ENCODE data around the gene CORT.
"Not testable (repeated sequence)": the region's sequence is repeated elsewhere in the genome, so short reads cannot be mapped to it uniquely, and the experiment has no call there.

Gene CORT

DNA sequence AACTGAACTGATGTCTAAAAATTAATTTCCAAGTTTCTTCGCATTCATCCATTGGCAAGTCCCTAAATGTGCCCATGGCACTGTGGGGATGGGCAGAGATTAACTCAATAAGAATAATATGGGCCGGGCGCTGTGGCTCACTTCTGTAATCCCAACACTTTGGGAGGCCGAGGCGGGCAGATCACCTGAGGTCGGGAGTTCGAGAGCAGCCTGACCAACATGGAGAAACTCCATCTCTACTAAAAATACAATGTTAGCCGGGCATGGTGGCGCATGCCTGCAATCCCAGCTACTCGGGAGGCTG lies 24.4 kb downstream of the CORT start:
- DNase-seq (ENCODE audit: low read depth in 1 of 2, low spot score in 1 of 2) = not testable (repeated sequence)

DNA sequence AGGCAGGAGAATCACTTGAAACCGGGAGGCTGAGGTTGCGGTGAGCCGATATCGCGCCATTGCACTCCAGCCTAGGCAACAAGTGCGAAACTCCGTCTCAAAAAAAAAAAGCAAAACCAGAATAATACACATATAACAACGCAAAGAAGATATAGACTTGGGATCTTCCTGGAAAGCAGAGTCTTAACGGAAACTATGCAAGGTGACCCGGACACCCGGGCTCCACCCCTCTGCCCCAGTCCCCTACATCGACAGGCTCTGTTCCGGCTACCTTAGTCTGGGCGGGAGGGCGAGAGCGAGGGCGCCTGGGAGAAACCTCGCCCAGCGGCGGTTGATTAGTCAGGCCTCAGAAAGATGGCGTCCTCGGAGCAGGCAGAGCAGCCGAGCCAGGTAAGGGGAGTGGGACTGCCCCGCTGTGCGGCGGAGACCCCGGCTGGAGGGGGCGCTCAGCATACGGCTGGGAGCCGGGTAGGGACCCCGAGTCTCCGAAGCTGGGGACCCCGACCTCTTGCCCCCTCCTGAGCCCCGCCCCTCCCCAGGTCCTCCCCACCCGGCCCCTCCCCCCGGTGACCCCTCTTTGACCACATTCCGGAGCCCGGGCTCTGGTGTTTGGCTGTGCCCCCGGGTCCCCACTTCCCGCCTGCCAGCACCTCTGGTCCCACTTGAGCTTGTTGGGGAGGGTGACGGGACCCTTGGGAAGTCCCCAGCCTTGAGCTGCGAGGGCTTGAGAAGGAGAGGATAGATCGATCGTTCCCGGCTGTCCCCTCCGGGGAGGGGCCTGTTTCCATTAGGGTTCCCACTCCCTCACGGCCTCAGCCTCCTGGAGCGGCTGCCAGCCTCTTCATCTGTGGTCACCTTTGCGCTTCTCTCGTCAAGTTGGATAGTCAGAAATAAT lies 25.0 kb downstream of the CORT start, which contains the start of gene PEX14:
Gene PEX14, plus strand, starts transcription at position 338 of the 895 bp plus-strand sequence. Its CDS starts 17 bp downstream, at position 355.
- peak; percentile 64 to 80 for DNase-seq (ENCODE audit: low read depth in 1 of 2, low spot score in 1 of 2)

DNA sequence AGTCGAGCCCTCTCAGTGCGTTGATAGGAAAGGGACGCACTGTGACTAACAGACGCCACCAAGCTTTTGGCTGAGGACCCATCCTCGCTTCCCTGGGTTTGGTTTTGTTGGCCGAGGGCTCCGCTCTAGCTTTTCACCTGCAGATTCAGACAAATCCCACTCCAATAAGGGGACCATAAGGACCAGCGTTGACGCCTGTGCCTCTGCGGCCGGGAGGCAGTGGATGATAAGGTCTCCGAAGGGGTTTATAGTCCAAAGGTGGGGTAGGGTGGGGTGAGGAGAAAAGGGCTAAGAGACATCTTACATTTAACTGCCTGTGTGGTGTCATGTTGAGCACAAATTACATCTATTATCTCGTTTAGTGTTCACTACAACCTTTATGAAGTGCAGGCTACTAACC lies 25.7 kb downstream of the CORT start:
- DNase-seq (ENCODE audit: low read depth in 1 of 2, low spot score in 1 of 2) = no peak

DNA sequence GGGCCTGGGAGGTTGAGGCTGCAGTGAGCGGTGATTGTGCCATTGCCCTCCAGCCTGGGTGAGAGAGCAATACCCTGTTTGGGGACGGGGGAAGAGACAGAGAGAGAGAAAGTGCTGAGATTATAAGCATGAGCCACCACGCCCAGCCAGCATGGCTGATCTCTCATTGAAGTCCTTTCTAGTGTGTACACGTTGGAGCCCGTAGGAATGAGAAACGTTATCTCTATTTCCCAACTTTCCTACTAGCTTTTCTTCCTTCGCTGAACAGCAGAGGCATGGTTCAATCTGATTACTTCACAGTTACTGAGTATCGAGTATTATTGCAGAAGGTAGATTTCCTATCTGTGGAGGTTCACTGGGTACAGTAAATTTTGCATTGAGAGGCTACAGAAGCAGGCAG lies 29.5 kb downstream of the CORT start:
- no peak for DNase-seq (ENCODE audit: low read depth in 1 of 2, low spot score in 1 of 2)

DNA sequence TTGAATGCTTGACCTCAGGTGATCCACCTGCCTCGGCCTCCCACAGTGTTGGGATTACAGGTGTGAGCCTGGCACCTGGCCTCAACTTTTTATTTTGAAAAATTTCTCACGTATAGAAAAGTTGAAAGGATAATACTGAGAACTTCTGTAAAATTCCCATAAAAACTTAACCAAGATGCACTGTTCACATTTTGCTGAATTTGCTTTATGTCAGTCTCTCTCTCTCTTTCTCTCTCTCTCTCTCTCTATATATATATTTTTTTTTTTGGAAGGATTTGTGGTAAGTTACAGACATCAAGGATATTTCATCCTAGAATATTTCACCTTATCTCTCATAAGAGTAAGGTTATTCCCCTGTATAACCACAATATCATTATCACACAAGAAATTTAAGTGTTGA lies 30.8 kb downstream of the CORT start:
- no peak for DNase-seq (ENCODE audit: low read depth in 1 of 2, low spot score in 1 of 2)

DNA sequence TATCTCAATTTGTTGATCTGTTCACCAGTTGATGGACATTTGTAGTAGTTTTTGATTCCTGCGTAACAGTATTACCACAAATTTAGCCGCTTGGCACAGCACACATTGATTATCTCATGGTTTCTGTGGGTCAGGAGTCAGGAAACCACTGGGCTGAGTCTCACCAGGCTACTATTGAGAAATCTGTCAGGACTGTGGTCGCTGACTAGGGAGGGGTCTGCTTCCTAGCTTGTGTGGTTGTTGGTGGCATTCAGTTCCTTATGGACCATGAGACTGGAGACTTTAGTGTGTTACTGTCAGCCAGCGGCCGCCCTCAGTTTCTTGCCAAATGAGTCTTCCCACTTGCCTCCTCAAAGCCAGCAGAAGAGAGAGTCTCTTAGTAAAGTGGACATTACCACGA lies 34.7 kb downstream of the CORT start:
- DNase-seq (ENCODE audit: low read depth in 1 of 2, low spot score in 1 of 2) = no peak

DNA sequence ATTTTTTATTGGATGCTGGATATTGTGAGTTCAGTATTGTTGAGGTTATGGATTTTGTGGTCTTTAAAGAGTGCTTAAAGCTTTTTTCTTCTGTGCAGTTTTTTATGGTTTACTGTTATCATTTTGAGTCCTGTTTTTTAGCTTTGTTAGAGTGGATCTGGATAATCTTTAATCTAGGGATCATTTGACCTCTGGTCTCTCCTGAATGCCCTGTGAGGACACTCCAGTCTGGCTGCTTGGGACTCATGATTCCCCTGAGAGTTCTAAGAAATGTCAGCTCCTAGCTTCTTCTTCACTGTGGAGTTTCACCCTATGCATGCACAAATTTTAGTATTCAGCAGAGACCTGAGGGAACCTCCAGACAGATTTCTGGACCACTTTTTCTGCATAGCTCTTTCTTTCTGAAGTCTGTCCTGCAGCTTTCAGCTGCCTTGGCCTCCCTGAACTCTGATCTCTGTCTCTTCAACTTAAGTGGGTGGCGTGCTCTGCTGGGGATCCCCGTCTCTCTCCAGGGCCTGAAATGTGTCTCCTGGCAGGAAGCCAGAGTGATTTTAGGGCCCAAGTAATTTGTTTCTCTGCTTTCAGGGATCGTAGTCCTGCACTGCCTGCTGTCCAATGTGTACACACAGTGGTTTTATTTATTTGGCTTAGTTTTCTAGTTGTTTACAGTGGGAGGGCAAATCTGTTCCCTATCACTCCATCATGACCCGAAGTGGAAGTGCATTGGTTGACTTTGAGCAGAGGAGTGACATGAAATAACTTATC lies 39.6 kb downstream of the CORT start:
- DNase-seq (ENCODE audit: low read depth in 1 of 2, low spot score in 1 of 2) = no peak

DNA sequence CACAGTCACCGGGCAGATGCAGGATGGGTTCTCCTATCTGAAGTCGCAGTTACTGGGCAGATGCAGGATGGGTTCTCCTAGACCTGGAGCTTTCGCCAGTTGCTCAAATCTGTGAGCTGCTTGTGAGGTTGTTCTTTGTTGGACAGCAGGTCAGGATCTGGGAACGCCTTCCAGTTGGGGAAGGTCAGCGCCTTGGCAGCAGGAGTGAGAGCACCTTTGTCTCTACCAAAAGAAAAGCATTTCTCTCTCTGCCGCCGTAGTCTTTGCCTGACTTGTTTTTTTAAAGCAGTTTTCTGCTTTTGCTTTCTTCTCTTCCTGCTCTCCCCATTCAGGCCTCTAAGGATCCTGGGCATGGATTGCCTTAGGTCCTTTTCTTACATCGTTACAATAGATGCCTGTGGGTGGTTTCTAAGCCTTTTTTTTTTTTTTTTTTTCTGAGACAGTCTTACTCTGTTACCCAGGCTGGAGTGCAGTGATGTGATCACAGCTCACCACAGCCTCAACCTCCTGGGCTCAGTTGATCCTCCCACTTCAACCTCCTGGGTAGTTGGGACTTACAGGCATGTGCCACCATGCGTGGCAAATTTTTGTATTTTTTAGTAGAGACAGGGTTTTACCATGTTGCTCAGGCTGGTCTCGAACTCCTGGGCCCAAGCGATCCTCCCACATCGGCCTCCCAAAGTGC lies 40.6 kb downstream of the CORT start:
- DNase-seq (ENCODE audit: low read depth in 1 of 2, low spot score in 1 of 2) = no peak

DNA sequence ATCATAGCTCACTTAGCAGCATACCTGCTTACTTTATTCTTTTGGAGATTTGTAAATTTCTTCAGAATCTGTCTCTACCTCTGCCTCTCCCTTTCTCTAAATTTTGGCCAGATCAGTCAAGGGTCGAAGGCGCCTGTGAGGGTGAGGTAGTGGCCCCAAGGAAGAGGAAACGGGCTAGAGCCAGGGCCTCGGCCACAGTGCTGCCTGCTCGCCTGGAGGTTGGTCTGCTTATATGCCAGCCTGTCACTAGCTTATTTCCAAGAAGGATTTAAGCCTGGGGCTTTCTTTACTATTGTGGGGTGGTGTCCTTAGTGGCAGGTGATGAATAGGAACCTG lies 44.6 kb downstream of the CORT start:
- no peak for DNase-seq (ENCODE audit: low read depth in 1 of 2, low spot score in 1 of 2)

DNA sequence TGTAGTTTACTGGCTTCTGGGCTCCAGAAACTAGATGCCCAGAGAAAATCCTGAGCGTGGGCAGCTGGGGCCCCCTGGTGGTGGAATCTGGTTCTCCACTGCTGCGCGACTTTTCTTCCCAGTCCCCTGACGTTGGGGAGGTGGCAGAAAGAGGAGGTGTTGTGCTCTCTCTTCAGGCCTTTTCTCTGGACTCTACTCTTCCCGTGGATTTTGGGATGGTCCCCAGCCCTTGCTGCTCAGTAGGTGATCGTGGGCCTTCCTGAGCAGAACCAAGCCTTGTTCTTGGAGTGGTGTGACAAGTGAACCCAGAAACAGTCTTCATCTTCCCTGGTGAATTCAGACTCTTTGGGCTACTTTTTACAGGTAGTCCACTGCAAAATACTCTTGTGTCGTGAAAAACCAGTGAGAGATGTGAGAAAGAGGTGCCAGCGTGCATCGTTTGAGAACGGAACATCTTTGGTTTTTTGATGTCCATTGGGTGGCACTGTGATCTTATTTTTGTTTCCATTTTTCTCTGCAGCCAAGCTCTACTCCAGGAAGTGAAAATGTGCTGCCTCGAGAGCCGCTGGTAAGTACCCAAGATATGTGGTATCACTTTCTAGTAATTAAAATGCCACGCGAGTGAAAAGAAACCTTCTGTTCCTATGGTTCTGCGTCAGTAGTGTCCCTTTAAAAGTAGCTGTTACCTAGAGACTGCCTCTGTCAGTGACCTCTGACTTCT lies 45.1 kb downstream of the CORT start:
- peak; percentile 64 to 68 for DNase-seq (ENCODE audit: low read depth in 1 of 2, low spot score in 1 of 2)

DNA sequence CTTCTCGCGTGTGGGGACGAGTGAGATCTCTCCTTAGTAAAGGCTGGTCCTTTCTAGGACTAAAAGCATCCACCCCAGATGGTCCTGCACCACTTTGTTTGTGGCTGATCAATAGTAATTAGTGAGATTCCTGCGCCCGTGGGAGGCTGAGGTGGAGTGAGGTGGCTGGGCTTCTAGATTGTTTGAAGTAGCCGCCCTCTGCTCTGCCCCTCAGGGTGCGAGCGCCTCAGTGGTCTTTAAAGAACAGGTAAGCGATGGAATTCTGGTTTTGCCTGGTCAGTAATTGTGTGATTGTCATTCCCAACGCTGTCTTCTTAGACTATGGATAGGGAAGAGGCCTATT lies 45.6 kb downstream of the CORT start:
- no peak for DNase-seq (ENCODE audit: low read depth in 1 of 2, low spot score in 1 of 2)

DNA sequence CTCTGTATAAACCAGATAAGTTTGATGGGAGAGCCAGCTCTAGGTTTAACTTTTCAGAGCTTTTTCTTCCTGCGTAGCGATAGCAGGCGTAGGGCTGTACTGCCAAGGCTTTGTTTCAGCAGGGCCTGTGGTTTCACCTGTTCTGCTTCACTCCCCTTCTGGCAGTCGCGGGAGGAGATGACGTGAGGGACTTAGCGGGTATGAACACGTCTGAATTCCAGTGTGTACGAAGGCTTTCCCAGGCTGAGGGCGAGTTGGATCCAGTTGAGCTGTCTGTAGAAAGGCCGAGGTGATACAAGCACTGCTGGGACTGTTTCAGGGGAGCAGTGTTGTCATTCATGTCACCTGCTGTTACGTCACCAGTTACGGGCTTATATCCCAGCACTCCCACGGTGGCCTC lies 46.1 kb downstream of the CORT start:
- DNase-seq (ENCODE audit: low read depth in 1 of 2, low spot score in 1 of 2) = no peak

DNA sequence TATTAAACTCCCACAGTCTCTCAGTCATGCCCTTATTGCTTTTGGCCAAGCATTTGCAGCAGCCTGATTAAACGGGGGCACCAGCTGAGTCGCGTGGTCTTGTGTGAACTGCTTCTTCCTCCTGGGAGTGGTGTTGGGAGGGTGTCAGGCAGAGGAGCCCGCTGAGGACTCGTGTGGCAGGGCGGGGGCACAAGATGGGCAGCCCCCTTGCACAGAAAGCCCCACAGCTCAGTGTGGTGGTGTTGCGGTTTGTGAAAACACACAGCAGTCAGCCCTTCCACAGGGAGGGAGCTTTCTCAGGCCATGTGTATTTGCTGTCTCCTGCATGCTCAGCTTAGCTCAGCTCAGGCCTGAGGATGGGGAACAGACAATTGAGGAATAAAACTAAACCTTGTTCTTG lies 47.3 kb downstream of the CORT start:
- DNase-seq (ENCODE audit: low read depth in 1 of 2, low spot score in 1 of 2) = no peak

DNA sequence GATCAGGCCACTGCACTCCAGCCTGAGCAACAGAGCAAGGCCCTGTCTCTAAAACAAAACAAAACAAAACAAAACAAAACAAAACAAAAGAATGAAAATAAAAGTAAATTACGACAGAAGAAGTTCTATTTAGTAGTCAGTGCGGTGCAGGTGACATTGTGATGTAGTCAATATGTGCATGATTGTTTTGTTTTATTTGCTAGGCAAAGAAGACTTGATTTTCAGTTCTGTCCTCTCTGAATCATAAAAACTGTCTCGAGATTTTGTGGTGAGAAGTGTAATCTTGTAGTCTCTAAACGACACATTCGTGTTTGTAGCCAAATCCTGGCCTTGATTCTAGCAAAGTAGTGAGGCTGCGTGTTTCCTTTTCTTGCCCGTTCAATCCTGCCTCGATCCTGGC lies 48.4 kb downstream of the CORT start:
- DNase-seq (ENCODE audit: low read depth in 1 of 2, low spot score in 1 of 2) = no peak

Data from stimulated activated CD4-positive, alpha-beta T cell treated with anti-CD3 and anti-CD28 coated beads, Interleukin-15, amount 100 ng/mL, for 1 hour (primary cell).